ENCODE results near the gene TAS2R40.
"Not testable (repeated sequence)": the region's sequence is repeated elsewhere in the genome, so short reads cannot be mapped to it uniquely, and the experiment has no call there.

TAS2R40 gene

GRCh38 chr7:143263266-143264195 lies 41.7 kb downstream of the TAS2R40 start, which contains the start of gene GSTK1:
Gene GSTK1 (plus strand): TSS chr7:143263441. CDS start chr7:143263514, 73 bp downstream.
- H3K4me3 ChIP-seq (replicated peaks in 1 of 2; ENCODE audit: low read depth in 2 of 2, low read length in 2 of 2) = peak within 1 kb of the TSS; percentile 87 to 96
- TF ChIP-seq CTCF (IDR thresholded peaks at IDR 0.05; ENCODE audit: low read depth, low read length) = no peak
- peak; percentile 64 to 75 for DNase-seq (ENCODE audit: low read depth in 2 of 2)

DNA sequence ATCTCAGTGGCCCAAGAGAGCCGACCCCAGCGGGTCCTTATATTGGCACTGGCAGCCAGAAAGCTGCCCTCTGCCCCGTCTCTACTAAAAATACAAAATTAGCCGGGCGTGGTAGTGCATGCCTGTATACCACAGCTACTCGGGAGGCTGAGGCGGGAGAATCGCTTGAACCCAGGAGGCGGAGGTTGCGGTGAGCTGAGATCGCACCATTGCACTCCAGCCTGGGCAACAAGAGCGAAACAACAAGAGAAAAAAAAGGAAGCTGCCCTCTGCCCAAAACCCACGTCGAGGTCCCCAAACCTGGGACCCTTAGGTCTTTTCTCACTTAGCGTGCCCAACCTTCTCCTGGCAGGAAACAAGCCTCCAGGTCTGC lies 42.3 kb downstream of the TAS2R40 start:
- DNase-seq (ENCODE audit: low read depth in 2 of 2) = not testable (repeated sequence)
- peak overlapping the region; percentile 87 to 96 for H3K4me3 ChIP-seq (replicated peaks in 1 of 2; ENCODE audit: low read depth in 2 of 2, low read length in 2 of 2)

GRCh38 chr7:143265017-143265693 lies 43.3 kb downstream of the TAS2R40 start:
- no peak for TF ChIP-seq CTCF (IDR thresholded peaks at IDR 0.05; ENCODE audit: low read depth, low read length)
- H3K4me3 ChIP-seq (replicated peaks in 1 of 2; ENCODE audit: low read depth in 2 of 2, low read length in 2 of 2) = no peak overlapping the region
- no peak for DNase-seq (ENCODE audit: low read depth in 2 of 2)

GRCh38 chr7:143269251-143269650 lies 47.4 kb downstream of the TAS2R40 start:
- DNase-seq (ENCODE audit: low read depth in 2 of 2) = no peak
- no peak overlapping the region for H3K4me3 ChIP-seq (replicated peaks in 1 of 2; ENCODE audit: low read depth in 2 of 2, low read length in 2 of 2)
- TF ChIP-seq CTCF (IDR thresholded peaks at IDR 0.05; ENCODE audit: low read depth, low read length) = no peak

GRCh38 chr7:143271240-143271639 lies 49.4 kb downstream of the TAS2R40 start:
- H3K4me3 ChIP-seq (replicated peaks in 1 of 2; ENCODE audit: low read depth in 2 of 2, low read length in 2 of 2) = no peak overlapping the region
- DNase-seq (ENCODE audit: low read depth in 2 of 2) = no peak
- no peak for TF ChIP-seq CTCF (IDR thresholded peaks at IDR 0.05; ENCODE audit: low read depth, low read length)

All from cardiac fibroblast (primary cell).